ENCODE measurements around the gene MEIOC.

GRCh38 chr17:44610331-44610730, 45.9 kb upstream of the MEIOC start:
- TF ChIP-seq CTCF (IDR thresholded peaks at IDR 0.05) (no peak), EP300 (IDR thresholded peaks at IDR 0.05) (no peak), POLR2A (IDR thresholded peaks at IDR 0.05) (no peak), POLR2AphosphoS5 (IDR thresholded peaks at IDR 0.05) (no peak)
